K562 (cell line): Measurements from ENCODE around the gene TTN. TPM values are rescaled to one million over a fixed set of nuclear protein-coding genes. Genes with fewer than 3 reads are reported as not detected.
A peak's percentile ranks its signal among the peaks of the same experiment; 100 is the strongest.

ENCODE experiments used
- ATAC-seq: fragments of 200-7000 bp; cut with Tn5 transposase; 3 replicates; pipeline ENCODE4 v1.9.1; 2020; ENCODE audit warnings: moderate library complexity
- BruUV-seq: library from RNA; stranded (reverse); fragments of 400-500 nt; replicated peaks from 2 replicates; lab custom pipeline; 2021; lab: Mats Ljungman, UMichigan
- CTCF ChIA-PET: fragments of 300-600 bp; formaldehyde crosslinking; extraction: SDS; loops from one replicate; lab custom pipeline; 2021; ENCODE audit warnings: low intra/inter-chr PET ratio; lab: Yijun Ruan, JAX
- POLR2A ChIA-PET: fragments of 300-600, 350-650 bp; sonication (Branson Sonifier 250); formaldehyde crosslinking; extraction: SDS; loops from one replicate; lab custom pipeline; 2021; ENCODE audit warnings: antibody characterized with exemption, inconsistent platforms; lab: Yijun Ruan, JAX
- DNase-seq, 4 experiments: peaks; one replicate each; pipeline versions ENCODE4 v3.0.0 to v3.0.0-alpha.2; 2011 to 2018; ENCODE audit warnings: low spot score in 3 of 4, mixed read lengths in 3 of 4; ENCODE audit errors: extremely low read depth in 1 of 4
- FAIRE-seq: peaks from 2 replicates; lab custom pipeline; 2011; peaks lifted over from hg19 to GRCh38; lab: Jason Lieb, UNC
- H2AFZ ChIP-seq: 2 replicates; pipeline ENCODE4 v1.6.0; 2011; ENCODE audit warnings: low read depth, low read length, control low read depth, inconsistent platforms
- H3K27ac ChIP-seq: fragments of 200-600 bp; 3 replicates; pipeline ENCODE4 v1.8.0; 2011; ENCODE audit warnings: low read depth, mild to moderate bottlenecking, control low read depth, inconsistent platforms, low read length, moderate library complexity, mixed read lengths; ENCODE audit errors: extremely low read depth
- H3K27me3 ChIP-seq, 2 experiments: fragments of 300-600 bp in 1 of 2; 2 replicates in 1 of 2; 3 replicates in 1 of 2; pipeline versions ENCODE4 v1.6.0 to v1.8.0; 2011; ENCODE audit warnings: inconsistent platforms in 2 of 2, low read length in 2 of 2, mild to moderate bottlenecking in 1 of 2, mixed read lengths in 1 of 2, moderate library complexity in 1 of 2; ENCODE audit not compliant: control insufficient read depth in 2 of 2, insufficient read depth in 2 of 2
- H3K36me3 ChIP-seq: fragments of 300-600 bp; 3 replicates; pipeline ENCODE4 v1.8.0; 2011; ENCODE audit warnings: mild to moderate bottlenecking, low read length, inconsistent platforms; ENCODE audit not compliant: control insufficient read depth, insufficient read depth
- H3K4me1 ChIP-seq, 2 experiments: fragments of 200-600 bp in 1 of 2; replicated peaks in 1 of 2; 2 replicates in 1 of 2; 3 replicates in 1 of 2; pipeline versions ENCODE4 v1.5.1 to v1.8.0; 2011; ENCODE audit warnings: inconsistent platforms in 2 of 2, low read length in 2 of 2, mild to moderate bottlenecking in 1 of 2, mixed read lengths in 1 of 2, moderate library complexity in 1 of 2; ENCODE audit not compliant: control insufficient read depth in 2 of 2, insufficient read depth in 2 of 2
- H3K4me2 ChIP-seq: 2 replicates; pipeline ENCODE4 v1.6.1; 2011; ENCODE audit warnings: low read length, control low read depth, inconsistent platforms, mixed read lengths; ENCODE audit not compliant: insufficient read depth
- H3K4me3 ChIP-seq: fragments of 200-600 bp; sonication (generic), shearing (Covaris generic); 2 replicates; pipeline ENCODE4 v1.5.1; 2016; ENCODE audit warnings: control low read depth, inconsistent platforms
- H3K79me2 ChIP-seq: fragments of 200-600 bp; 3 replicates; pipeline ENCODE4 v1.8.0; 2011; ENCODE audit warnings: low read length, inconsistent platforms; ENCODE audit not compliant: control insufficient read depth, insufficient read depth
- H3K9ac ChIP-seq, 2 experiments: 2 replicates each; pipeline versions ENCODE4 v1.6.0 to v1.6.1; 2011; ENCODE audit warnings: low read depth in 2 of 2, low read length in 2 of 2, control low read depth in 1 of 2, inconsistent platforms in 1 of 2, mild to moderate bottlenecking in 1 of 2, mixed read lengths in 1 of 2; ENCODE audit not compliant: insufficient read depth in 1 of 2
- H3K9me1 ChIP-seq: one replicate; pipeline ENCODE4 v1.6.0; 2011; ENCODE audit warnings: inconsistent platforms, mild to moderate bottlenecking, low read length, moderate library complexity; ENCODE audit not compliant: control insufficient read depth, insufficient read depth
- H3K9me3 ChIP-seq: replicated peaks from 2 replicates; pipeline ENCODE4 v1.5.1; 2011; ENCODE audit warnings: low read depth, low read length, inconsistent platforms; ENCODE audit not compliant: control insufficient read depth, insufficient read depth
- H4K20me1 ChIP-seq: replicated peaks from 2 replicates; pipeline ENCODE4 v1.6.1; 2011; ENCODE audit warnings: low read length, inconsistent platforms, mixed read lengths; ENCODE audit not compliant: control insufficient read depth, insufficient read depth
- JUNB ChIP-seq: fragments of 450-650 bp; formaldehyde crosslinking; conservative IDR thresholded peaks from 2 replicates; pipeline ENCODE4 v1.4.0; 2020; ENCODE audit warnings: mild to moderate bottlenecking
- MCM7 ChIP-seq, 2 experiments: fragments of 450-650 bp; IDR thresholded peaks; 2 replicates each; pipeline ENCODE4 v1.6.1; 2016 to 2018
- MTA2 ChIP-seq: fragments of 450-650 bp; IDR thresholded peaks from 2 replicates; pipeline ENCODE4 v1.6.1; 2016; ENCODE audit warnings: low read depth
- NR2C2 ChIP-seq, 2 experiments: fragments of 200-800 bp in 1 of 2; sonication (Bioruptor generic) in 1 of 2; sonication (generic) in 1 of 2; formaldehyde crosslinking in 1 of 2; IDR thresholded peaks; 2 replicates each; pipeline versions ENCODE4 v1.6.1 to v1.8.0; 2016 to 2022; ENCODE audit warnings: mild to moderate bottlenecking in 1 of 2, missing compliant biosample characterization in 1 of 2, missing genetic modification characterization in 1 of 2, missing genetic modification reagents in 1 of 2
- NR4A1 ChIP-seq, 2 experiments: fragments of 250-450 bp in 1 of 2; fragments of 450-650 bp in 1 of 2; sonication (Bioruptor Pico) in 1 of 2; IDR thresholded peaks; 2 replicates each; pipeline versions ENCODE4 v1.4.0 to v1.6.1; 2016 to 2020; ENCODE audit warnings: mild to moderate bottlenecking in 2 of 2, missing compliant biosample characterization in 1 of 2, missing genetic modification characterization in 1 of 2, moderate library complexity in 1 of 2
- RAD51 ChIP-seq: fragments of 450-650 bp; IDR thresholded peaks from 2 replicates; pipeline ENCODE4 v1.7.1; 2016; ENCODE audit warnings: low read depth, mild to moderate bottlenecking, borderline replicate concordance
- YY1 ChIP-seq, 3 experiments: IDR thresholded peaks; 2 replicates each; pipeline ENCODE4 v1.6.1; 2011; ENCODE audit warnings: low read length in 2 of 3, mild to moderate bottlenecking in 2 of 3, moderate library complexity in 2 of 3, borderline replicate concordance in 1 of 3, control low read depth in 1 of 3, low read depth in 1 of 3; ENCODE audit not compliant: insufficient read depth in 3 of 3, insufficient replicate concordance in 2 of 3, control insufficient read depth in 1 of 3, insufficient read length in 1 of 3; ENCODE audit errors: extremely low read depth in 1 of 3
- ZNF224 ChIP-seq: sonication (generic); formaldehyde crosslinking; IDR thresholded peaks from 2 replicates; pipeline ENCODE4 v1.8.0; 2022; ENCODE audit warnings: mild to moderate bottlenecking, missing genetic modification reagents
- ZNF431 ChIP-seq: sonication (generic); formaldehyde crosslinking; IDR thresholded peaks from 2 replicates; pipeline ENCODE4 v1.8.0; 2022; ENCODE audit warnings: mild to moderate bottlenecking, missing genetic modification reagents
- WGBS: fragments of 100-300 bp; shearing (Covaris generic); methylation state at CpG from one replicate; pipeline ENCODE4 v1.1.6; 2016; ENCODE audit warnings: low coverage, mixed read lengths; ENCODE audit not compliant: insufficient coverage; ENCODE audit errors: missing lambda C conversion rate; 5-methylcytosine and 5-hydroxymethylcytosine counted together
- in situ Hi-C: fragments of 300-500 bp; cut with MboI; formaldehyde crosslinking; loops from 4 replicates; pipeline ENCODE4 v1.15.0; 2018; ENCODE audit warnings: inconsistent platforms, mixed read lengths
- intact Hi-C: fragments of 100-400 bp; cut with micrococcal nuclease; formaldehyde crosslinking; loops from 2 replicates; pipeline ENCODE4 v1.14.2; 2022
- polyA plus RNA-seq, 8 experiments: library from polyadenylated mRNA; depleted of rRNA in 4 of 8; stranded (reverse) in 5 of 8; unstranded in 3 of 8; fragments of >200 nt; fragmentation: Nextera tagmentation in 2 of 8; fragmentation: Illumina TruSeq in 1 of 8; extraction: Ambion mirVana in 2 of 8; extraction: Trizol in 1 of 8; gene quantifications; 2 replicates each; pipeline versions ENCODE4 v1.2.1 to v1.2.3, GENCODE V29; 2011 to 2014; ENCODE audit warnings: inconsistent platforms in 1 of 8, missing spikeins in 1 of 8
- total RNA-seq, 7 experiments: library from RNA; depleted of rRNA in 6 of 7; stranded (reverse); fragments of >200 nt in 6 of 7; fragmentation: Illumina TruSeq in 2 of 7; extraction: Trizol in 2 of 7; gene quantifications; 2 replicates each; pipeline versions ENCODE4 v1.2.1 to v1.2.3, GENCODE V29; 2011 to 2021; ENCODE audit warnings: low replicate concordance in 1 of 7
- TF ChIP-seq, protein P1 (sequence below): sonication (generic); formaldehyde crosslinking; IDR thresholded peaks from 2 replicates; pipeline ENCODE4 v1.8.0; 2022; ENCODE audit warnings: mild to moderate bottlenecking, low read depth, missing genetic modification reagents
- TF ChIP-seq, protein P2 (sequence below): fragments of 450-650 bp; IDR thresholded peaks from 2 replicates; pipeline ENCODE4 v1.6.1; 2016
- TF ChIP-seq, protein P3 (sequence below): sonication (generic); formaldehyde crosslinking; IDR thresholded peaks from 2 replicates; pipeline ENCODE4 v1.8.0; 2022; ENCODE audit warnings: mild to moderate bottlenecking, missing genetic modification reagents
- TF ChIP-seq, protein P4 (sequence below): sonication (generic); formaldehyde crosslinking; IDR thresholded peaks from 2 replicates; pipeline ENCODE4 v1.8.0; 2022; ENCODE audit warnings: mild to moderate bottlenecking, missing genetic modification reagents

TTN gene
- total and polyA plus RNA-seq, 9 of the 15 experiments (the other 6 are each of a cell fraction or from before 2014, with no cell fraction given), result under 0.01 to 0.20 (median 0.04) TPM; not detected in 1

DNA sequence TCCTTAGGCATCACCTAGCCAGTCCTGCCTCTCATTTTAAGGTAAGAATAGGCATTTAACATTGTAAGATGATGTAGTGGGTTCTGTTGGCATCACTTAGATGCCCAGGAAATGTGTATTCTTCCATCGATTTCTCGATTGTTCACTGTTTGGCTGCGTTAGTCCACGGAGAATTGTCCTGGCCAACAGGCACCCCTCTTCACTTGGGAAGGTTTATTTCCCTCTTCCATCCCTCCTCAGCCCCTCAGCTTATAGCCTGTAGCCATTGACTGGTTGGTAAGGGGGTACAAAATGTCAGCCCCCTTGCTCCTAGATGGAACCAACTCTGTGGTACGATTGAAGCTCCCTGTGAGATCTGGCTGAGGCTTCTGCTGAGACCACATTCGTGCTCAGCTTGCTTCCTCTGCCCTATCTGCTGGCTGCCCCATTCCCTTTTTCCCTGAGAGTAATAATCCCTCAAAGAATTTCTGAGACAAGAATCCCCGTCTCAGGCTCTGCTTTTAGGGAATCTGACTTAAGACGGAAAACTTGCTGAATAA lies 283.6 kb downstream of the TTN start:
- TF ChIP-seq, protein P1, sequence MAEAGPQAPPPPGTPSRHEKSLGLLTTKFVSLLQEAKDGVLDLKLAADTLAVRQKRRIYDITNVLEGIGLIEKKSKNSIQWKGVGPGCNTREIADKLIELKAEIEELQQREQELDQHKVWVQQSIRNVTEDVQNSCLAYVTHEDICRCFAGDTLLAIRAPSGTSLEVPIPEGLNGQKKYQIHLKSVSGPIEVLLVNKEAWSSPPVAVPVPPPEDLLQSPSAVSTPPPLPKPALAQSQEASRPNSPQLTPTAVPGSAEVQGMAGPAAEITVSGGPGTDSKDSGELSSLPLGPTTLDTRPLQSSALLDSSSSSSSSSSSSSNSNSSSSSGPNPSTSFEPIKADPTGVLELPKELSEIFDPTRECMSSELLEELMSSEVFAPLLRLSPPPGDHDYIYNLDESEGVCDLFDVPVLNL, result 0 out of 2 replicates have a peak, but pooled peaks have one; percentile 8
- TF ChIP-seq MCM7 (IDR thresholded peaks at IDR 0.05), result no peak
- TF ChIP-seq, protein P2, sequence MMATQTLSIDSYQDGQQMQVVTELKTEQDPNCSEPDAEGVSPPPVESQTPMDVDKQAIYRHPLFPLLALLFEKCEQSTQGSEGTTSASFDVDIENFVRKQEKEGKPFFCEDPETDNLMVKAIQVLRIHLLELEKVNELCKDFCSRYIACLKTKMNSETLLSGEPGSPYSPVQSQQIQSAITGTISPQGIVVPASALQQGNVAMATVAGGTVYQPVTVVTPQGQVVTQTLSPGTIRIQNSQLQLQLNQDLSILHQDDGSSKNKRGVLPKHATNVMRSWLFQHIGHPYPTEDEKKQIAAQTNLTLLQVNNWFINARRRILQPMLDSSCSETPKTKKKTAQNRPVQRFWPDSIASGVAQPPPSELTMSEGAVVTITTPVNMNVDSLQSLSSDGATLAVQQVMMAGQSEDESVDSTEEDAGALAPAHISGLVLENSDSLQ, result no peak
- no peak for TF ChIP-seq ZNF431 (CRISPR knock-in tag)
- TF ChIP-seq, protein P3, sequence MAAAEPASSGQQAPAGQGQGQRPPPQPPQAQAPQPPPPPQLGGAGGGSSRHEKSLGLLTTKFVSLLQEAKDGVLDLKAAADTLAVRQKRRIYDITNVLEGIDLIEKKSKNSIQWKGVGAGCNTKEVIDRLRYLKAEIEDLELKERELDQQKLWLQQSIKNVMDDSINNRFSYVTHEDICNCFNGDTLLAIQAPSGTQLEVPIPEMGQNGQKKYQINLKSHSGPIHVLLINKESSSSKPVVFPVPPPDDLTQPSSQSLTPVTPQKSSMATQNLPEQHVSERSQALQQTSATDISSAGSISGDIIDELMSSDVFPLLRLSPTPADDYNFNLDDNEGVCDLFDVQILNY (CRISPR knock-in tag), result 0 out of 2 replicates have a peak, but pooled peaks have one; percentile 60
- 0 out of 2 replicates have a peak, but pooled peaks have one; percentile 17 for TF ChIP-seq ZNF224 (CRISPR knock-in tag)
- no peak for TF ChIP-seq MTA2
- TF ChIP-seq NR4A1 (CRISPR knock-in tag; IDR thresholded peaks at IDR 0.05), result no peak
- 0 out of 2 replicates have a peak, but pooled peaks have one; percentile 21 for TF ChIP-seq NR4A1 (tag; IDR thresholded peaks at IDR 0.05)
- TF ChIP-seq, protein P4, sequence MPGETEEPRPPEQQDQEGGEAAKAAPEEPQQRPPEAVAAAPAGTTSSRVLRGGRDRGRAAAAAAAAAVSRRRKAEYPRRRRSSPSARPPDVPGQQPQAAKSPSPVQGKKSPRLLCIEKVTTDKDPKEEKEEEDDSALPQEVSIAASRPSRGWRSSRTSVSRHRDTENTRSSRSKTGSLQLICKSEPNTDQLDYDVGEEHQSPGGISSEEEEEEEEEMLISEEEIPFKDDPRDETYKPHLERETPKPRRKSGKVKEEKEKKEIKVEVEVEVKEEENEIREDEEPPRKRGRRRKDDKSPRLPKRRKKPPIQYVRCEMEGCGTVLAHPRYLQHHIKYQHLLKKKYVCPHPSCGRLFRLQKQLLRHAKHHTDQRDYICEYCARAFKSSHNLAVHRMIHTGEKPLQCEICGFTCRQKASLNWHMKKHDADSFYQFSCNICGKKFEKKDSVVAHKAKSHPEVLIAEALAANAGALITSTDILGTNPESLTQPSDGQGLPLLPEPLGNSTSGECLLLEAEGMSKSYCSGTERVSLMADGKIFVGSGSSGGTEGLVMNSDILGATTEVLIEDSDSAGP (CRISPR knock-in tag), result 0 out of 2 replicates have a peak, but pooled peaks have one; percentile 36
- TF ChIP-seq RAD51, result no peak
- 0 out of 2 replicates have a peak, but pooled peaks have one; percentile 22 for TF ChIP-seq NR2C2 (CRISPR knock-in tag; IDR thresholded peaks at IDR 0.05)
- TF ChIP-seq NR2C2 (tag; IDR thresholded peaks at IDR 0.05), result no peak
- TF ChIP-seq JUNB (CRISPR knock-in tag), result no peak
- peak in 1 of 3 experiments; percentile 15 for TF ChIP-seq YY1 (IDR thresholded peaks at IDR 0.05; ENCODE audit: borderline replicate concordance in 1 of 3, control insufficient read depth in 1 of 3, extremely low read depth in 1 of 3, insufficient read depth in 3 of 3, insufficient read length in 1 of 3, insufficient replicate concordance in 2 of 3, low read depth in 1 of 3, low read length in 2 of 3)
- Histone ChIP-seq H3K9me3 (no peaks in the 10 kb centered on the region; the same call in 1 of the 2 replicates), H3K27ac (peak overlapping the region; percentile 76), H3K27me3 (no peaks in the 10 kb centered on the region), H3K4me1 (peaks cover 0 to 2% of the 10 kb centered on the region in 2 experiments; a peak in 1 of 5 replicates), H3K9me1 (no peaks in the 10 kb centered on the region), H3K9ac (peak overlapping the region; percentile 80 to 92), H4K20me1 (peaks cover 2% of the 10 kb centered on the region), H3K36me3 (no peaks in the 10 kb centered on the region), H3K4me2 (peak overlapping the region; percentile 99), H3K4me3 (peak overlapping the region; percentile 54), H2AFZ (peak overlapping the region; percentile 96), H3K79me2 (peaks cover 47% of the 10 kb centered on the region)
- BruUV-seq, result no TSS peak
- ATAC-seq, result peak; percentile 60
- ChIA-PET POLR2A (interaction anchor here (0.7 to 2.2 kb wide), 8 partner anchors 8 to 255 kb away, joined by 3 to 14 read pairs (median 4); partner anchors contain the start of genes PJVK and PRKRA), CTCF (interaction anchor here (0.6 to 0.8 kb wide), 2 partner anchors 45 to 81 kb away, joined by 4 to 5 read pairs; partner anchors contain the start of gene FKBP7)
- FAIRE-seq, result peak; percentile 49
- WGBS, result 0% methylated on average over 8 of the region's 8 CpGs
- in situ Hi-C loops, result no loop called here
- intact Hi-C loops, result loop anchor here (1.0 to 5.0 kb wide), 2 partner anchors 44 to 121 kb away; no protein-coding TSS in a partner anchor
- DNase-seq, result peak in 3 of 4 experiments; percentile 25 to 41 (median 38)
